IgD-negative memory B cell (primary cell): ENCODE data around the gene HLA-A. TPM values are rescaled to one million over a fixed set of nuclear protein-coding genes. Genes with fewer than 3 reads are reported as not detected.
"Not testable (repeated sequence)": the region's sequence is repeated elsewhere in the genome, so short reads cannot be mapped to it uniquely, and the experiment has no call there.

Source experiments
- H3K27ac Mint-ChIP-seq, 3 donors: one replicate each; pipeline ENCODE4 v1.8.0; 2020 to 2022; ENCODE audit warnings: mild to moderate bottlenecking in 3 of 3, mixed read lengths in 3 of 3, moderate library complexity in 1 of 3
- H3K27me3 Mint-ChIP-seq: one replicate; pipeline ENCODE4 v1.8.0; 2021; ENCODE audit warnings: mixed read lengths
- H3K36me3 Mint-ChIP-seq: one replicate; pipeline ENCODE4 v1.8.0; 2020; ENCODE audit warnings: mild to moderate bottlenecking, mixed read lengths
- H3K4me1 Mint-ChIP-seq, 3 donors: one replicate each; pipeline ENCODE4 v1.8.0; 2020 to 2022; ENCODE audit warnings: mixed read lengths in 3 of 3, mild to moderate bottlenecking in 1 of 3
- H3K4me3 Mint-ChIP-seq, 4 donors: one replicate each; pipeline ENCODE4 v1.8.0; 2020 to 2022; ENCODE audit warnings: mild to moderate bottlenecking in 4 of 4, mixed read lengths in 4 of 4, moderate library complexity in 3 of 4
- H3K9me3 Mint-ChIP-seq, 3 donors: one replicate each; pipeline ENCODE4 v1.8.0; 2020 to 2021; ENCODE audit warnings: mixed read lengths in 3 of 3, mild to moderate bottlenecking in 1 of 3
- polyA plus RNA-seq: library from polyadenylated mRNA; unstranded; fragments of 300-500 nt; fragmentation: Illumina TruSeq; gene quantifications from one replicate; pipeline ENCODE4 v1.2.3, GENCODE V29; 2021

HLA-A gene
- polyA plus RNA-seq, 1 donor from 2014 or later = 2,521 TPM

DNA sequence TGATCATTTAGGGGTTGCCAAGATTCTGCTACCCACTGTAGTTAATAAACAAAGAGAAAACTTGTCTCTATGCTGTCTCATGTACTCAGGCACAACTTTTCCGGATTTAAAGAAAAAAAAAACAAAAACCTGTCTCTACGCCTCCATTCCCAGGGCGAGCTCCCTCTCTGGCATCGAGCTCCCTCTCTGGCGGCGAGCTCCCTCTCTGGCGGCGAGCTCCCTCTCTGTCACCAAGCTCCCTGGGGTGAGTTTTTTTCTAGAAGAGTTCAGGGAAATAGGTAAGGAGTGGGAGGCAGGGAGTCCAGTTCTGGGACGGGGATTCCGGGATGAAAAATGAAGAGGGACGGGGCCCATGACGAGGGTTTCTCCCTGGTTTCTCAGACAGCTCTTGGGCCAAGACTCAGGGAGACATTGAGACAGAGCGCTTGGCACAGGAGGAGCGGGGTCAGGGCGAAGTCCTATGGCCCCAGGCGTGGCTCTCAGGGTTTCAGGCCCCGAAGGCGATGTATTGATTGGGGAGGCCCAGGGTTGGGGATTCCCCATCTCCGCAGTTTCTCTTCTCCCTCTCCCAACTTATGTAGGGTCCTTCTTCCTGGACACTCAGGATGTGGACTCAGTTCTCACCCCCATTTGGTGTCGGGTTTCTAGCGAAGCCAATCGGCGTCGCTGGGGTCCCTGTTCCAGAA, 16.5 kb upstream of the HLA-A start:
- Mint-ChIP-seq H3K36me3 (no peaks in the 10 kb centered on the region), H3K4me3 (peak overlapping the region; percentile 85 to 97 (median 90))

DNA sequence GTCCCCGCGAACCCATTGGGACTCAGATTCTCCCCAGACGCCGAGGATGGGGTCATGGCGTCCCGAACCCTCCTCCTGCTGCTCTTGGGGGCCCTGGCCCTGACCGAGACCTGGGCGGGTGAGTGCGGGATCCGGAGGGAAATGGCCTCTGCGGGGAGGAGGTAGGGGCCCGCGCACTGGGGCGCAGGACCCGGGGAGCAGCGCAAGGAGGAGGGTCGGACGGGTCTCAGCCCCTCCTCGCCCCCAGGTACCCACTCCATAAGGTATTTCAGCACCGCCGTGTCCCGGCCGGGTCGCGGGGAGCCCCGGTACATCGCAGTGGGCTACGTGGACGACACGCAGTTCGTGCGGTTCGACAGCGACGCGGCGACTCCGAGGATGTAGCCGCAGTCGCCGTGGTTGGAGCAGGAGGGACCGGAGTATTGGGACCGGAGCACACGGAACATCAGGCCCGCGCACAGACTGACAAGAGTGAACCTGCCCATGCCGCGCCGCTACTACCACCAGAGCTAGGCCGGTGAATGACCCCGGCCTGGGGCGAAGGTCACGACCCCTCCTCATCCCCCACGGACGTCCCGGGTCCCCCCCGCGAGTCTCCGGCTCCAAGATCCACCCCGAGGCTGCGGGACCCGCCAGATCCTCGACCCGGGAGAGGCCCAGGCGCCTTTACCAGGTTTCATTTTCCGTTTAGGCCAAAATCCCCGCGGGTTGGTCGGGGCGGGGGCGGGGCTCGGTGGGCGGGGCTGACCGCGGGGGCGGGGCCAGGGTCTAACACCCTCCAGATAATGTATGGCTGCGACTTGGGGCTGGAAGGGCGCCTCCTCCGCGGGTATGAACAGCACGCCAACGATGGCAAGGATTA, 15.7 kb upstream of the HLA-A start:
- no peaks in the 10 kb centered on the region for H3K36me3 Mint-ChIP-seq
- peak overlapping the region; percentile 95 to 97 (median 96) for H3K27ac Mint-ChIP-seq
- peak overlapping the region; percentile 85 to 97 (median 90) for H3K4me3 Mint-ChIP-seq
- no peaks in the 10 kb centered on the region for H3K27me3 Mint-ChIP-seq
- H3K9me3 Mint-ChIP-seq = no peaks in the 10 kb centered on the region
- peaks cover 3 to 7% (median 5%) of the 10 kb centered on the region in 3 donors for H3K4me1 Mint-ChIP-seq

More for the DNA sequence above, 16.5 kb upstream of the HLA-A start:
- Mint-ChIP-seq H3K27ac (peak overlapping the region; percentile 95 to 97 (median 96)), H3K4me1 (peaks cover 3 to 7% (median 5%) of the 10 kb centered on the region in 3 donors), H3K27me3 (no peaks in the 10 kb centered on the region), H3K9me3 (no peaks in the 10 kb centered on the region)

DNA sequence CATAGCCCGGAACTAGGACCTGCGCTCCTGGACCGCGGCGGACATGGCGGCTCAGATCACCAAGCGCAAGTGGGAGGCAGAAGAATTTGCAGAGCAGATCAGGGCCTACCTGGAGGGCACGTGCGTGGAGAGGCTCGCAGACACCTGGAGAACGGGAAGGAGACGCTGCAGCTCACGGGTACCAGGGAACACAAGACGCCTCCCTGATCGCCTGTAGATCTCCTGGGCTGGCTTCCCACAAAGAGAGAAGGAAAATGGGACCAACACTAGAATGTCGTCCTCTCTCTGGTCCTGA, 15.1 kb upstream of the HLA-A start:
- Mint-ChIP-seq H3K36me3 (no peaks in the 10 kb centered on the region), H3K9me3 (no peaks in the 10 kb centered on the region), H3K4me3 (peak overlapping the region; percentile 85 to 97 (median 90)), H3K27me3 (no peaks in the 10 kb centered on the region), H3K4me1 (peaks cover 3 to 7% (median 5%) of the 10 kb centered on the region in 3 donors), H3K27ac (peak overlapping the region; percentile 93 to 96 (median 95))

DNA sequence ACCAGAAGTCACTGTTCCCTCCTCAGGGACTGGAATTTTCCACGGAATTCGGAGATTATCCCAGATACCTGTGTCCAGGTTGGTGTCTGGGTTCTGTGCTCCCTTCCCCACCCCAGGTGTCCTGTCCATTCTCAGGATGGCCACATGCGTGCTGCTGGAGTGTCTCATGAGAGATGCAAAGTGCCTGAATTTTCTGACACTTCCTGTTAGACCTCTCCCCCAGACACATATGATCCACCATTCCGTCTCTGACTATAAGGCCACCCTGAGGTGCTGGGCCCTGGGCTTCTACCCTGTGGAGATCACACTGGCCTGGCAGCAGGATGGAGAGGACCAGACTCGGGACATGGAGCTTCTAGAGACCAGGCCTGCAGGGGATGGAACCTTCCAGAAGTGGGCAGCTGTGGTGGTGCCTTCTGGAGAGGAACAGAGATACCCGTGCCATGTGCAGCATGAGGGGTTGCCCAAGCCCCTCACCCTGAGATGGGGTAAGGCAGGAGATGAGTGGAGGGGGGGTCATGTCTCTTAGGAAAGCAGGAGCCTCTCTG, 14.4 kb upstream of the HLA-A start:
- peaks cover 3 to 7% (median 5%) of the 10 kb centered on the region in 3 donors for H3K4me1 Mint-ChIP-seq
- no peaks in the 10 kb centered on the region for H3K27me3 Mint-ChIP-seq
- H3K4me3 Mint-ChIP-seq = peak overlapping the region in 2 of 4 donors; percentile 54 to 85
- no peak overlapping the region for H3K27ac Mint-ChIP-seq
- no peaks in the 10 kb centered on the region for H3K36me3 Mint-ChIP-seq
- no peaks in the 10 kb centered on the region for H3K9me3 Mint-ChIP-seq

DNA sequence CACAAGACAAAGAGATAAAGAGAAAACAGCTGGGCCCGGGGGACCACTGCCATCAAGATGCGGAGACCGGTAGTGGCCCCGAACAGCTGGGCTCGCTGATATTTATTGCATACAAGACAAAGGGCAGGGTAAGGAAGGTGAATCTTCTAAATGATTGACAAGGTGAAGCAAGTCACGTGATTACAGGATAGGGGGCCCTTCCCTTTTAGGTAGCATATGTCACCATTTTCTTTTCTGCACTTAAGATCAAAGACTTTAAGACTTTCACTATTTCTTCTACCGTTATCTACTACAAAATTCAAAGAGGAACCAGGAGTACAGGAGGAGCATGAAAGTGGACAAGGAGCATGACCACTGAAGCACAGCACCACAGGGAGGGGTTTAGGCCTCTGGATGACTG, 12.3 kb upstream of the HLA-A start:
- not testable (repeated sequence) for H3K9me3 Mint-ChIP-seq, H3K36me3 Mint-ChIP-seq, H3K4me1 Mint-ChIP-seq, H3K27ac Mint-ChIP-seq, H3K27me3 Mint-ChIP-seq, H3K4me3 Mint-ChIP-seq

DNA sequence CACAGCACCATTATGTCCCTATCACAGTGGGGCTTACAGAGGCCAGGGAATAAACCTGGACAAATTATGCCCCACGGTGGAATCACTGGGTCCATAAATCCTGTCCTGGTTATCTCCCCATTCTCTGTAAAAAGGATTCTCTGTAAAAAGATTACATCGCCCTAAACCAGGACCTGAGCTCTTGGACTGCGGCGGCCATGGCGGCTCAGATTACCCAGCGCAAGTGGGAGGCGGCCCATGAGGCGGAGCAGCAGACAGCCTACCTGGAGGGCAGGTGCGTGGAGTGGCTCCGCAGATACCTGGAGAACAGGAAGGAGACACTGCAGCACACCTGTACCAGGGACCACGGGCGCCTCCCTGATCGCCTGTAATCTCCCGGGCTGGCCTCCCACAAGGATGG, 8.4 kb upstream of the HLA-A start:
- H3K27ac Mint-ChIP-seq = no peak overlapping the region
- H3K9me3 Mint-ChIP-seq = no peaks in the 10 kb centered on the region
- H3K4me1 Mint-ChIP-seq = peaks cover 0 to 5% (median 1%) of the 10 kb centered on the region in 3 donors
- H3K27me3 Mint-ChIP-seq = no peaks in the 10 kb centered on the region
- peaks cover 3% of the 10 kb centered on the region for H3K36me3 Mint-ChIP-seq
- no peak overlapping the region for H3K4me3 Mint-ChIP-seq

DNA sequence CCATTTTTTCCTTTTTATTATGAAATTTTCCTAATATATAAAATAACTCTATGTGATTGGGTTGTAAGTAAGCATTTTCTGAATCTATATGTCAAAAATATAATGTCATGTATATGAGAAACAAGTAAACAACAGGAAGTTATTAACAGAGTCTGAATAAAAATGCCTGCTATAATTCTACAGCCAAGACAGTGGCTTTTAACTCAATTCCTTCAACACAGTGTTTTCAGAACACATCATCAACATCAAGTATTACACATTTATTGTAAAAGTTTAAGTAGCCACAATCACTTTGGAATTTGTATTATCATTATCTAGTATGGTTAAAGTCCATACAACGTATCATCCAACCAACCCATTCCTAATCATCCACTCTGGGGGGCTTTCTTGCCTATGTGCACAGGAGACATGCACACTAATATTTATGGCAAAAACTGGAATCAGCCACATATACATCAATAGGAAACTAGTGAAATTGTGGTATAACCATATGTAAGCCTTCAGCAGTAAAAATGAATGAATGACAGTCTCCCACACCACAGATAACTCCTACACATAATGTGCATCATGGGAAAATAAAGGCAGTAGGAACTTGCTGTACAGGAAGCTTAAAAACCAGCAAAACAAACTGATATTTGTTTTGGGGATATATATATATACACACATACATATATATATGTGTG, 6.9 kb upstream of the HLA-A start:
- no peak overlapping the region for H3K4me3 Mint-ChIP-seq
- peaks cover 0 to 8% (median 4%) of the 10 kb centered on the region in 3 donors for H3K4me1 Mint-ChIP-seq
- H3K27ac Mint-ChIP-seq = no peak overlapping the region
- no peaks in the 10 kb centered on the region for H3K27me3 Mint-ChIP-seq
- peaks cover 3% of the 10 kb centered on the region for H3K36me3 Mint-ChIP-seq
- H3K9me3 Mint-ChIP-seq = no peaks in the 10 kb centered on the region

DNA sequence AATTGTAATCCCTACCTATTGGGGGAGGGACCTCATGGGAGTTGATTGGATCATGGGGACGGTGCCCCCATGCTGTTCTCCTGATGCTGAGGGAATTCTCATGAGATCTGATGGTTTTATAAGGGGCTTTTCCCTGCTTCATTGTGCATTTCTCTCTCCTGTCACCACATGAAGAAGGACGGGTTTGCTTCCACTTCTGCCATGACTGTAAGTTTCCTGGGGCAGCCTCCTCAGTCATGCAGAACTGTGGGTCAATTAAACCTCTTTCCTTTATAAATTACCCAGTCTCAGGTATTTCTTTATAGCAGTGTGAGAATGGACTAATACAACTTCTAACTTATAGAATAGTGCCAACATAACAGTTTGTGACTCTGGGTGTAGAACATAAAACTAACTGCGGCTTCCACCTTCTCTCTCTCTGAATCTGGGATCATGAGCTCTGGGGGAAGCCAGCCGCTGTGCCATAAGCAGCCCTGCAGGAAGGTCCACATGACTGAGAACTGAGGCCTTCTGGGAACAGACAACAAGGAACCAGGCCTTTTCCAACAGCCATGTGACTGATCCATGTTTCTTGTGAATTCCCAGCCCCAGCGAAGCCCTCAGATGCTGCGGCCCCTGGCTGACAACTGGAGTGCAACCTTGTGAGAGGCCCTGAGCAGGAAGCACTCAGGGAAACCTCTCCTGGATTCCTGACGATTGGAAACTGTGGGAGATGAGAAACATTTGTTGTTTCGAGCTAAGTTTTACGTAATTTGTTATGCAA, 3.4 kb upstream of the HLA-A start:
- H3K36me3 Mint-ChIP-seq = peaks cover 10% of the 10 kb centered on the region
- peak overlapping the region in 1 of 3 donors; percentile 100 for H3K27ac Mint-ChIP-seq
- peaks cover 8 to 17% (median 12%) of the 10 kb centered on the region in 3 donors for H3K4me1 Mint-ChIP-seq
- H3K27me3 Mint-ChIP-seq = no peaks in the 10 kb centered on the region
- H3K4me3 Mint-ChIP-seq = peak overlapping the region in 1 of 4 donors; percentile 82
- H3K9me3 Mint-ChIP-seq = peaks cover 0 to 2% (median 0%) of the 10 kb centered on the region in 3 donors

DNA sequence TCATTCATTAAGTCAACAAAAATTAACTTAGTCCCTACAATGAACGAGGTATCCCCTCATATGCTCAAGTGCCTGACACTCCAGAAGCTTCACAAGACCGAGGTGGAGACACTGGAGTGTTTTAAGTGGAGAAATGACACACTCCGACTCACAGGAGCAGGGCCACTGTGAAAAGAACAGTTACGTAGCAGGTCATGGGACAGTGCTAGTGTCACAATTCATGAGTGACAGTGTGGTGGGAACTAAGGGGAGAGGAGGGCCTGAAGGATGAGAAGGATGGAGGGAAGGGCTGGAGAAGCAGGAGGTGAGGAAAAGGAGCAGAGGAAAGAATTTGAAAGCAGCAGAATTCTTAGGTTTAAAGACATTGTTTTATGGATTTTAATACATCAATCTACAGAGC, 1.3 kb upstream of the HLA-A start:
- peak overlapping the region; percentile 93 to 98 (median 96) for H3K4me3 Mint-ChIP-seq
- H3K27ac Mint-ChIP-seq = peak overlapping the region; percentile 100
- H3K36me3 Mint-ChIP-seq = peaks cover 11% of the 10 kb centered on the region
- peaks cover 18 to 28% (median 22%) of the 10 kb centered on the region in 3 donors for H3K4me1 Mint-ChIP-seq
- no peaks in the 10 kb centered on the region for H3K27me3 Mint-ChIP-seq
- H3K9me3 Mint-ChIP-seq = peaks cover 0 to 2% (median 0%) of the 10 kb centered on the region in 3 donors

DNA sequence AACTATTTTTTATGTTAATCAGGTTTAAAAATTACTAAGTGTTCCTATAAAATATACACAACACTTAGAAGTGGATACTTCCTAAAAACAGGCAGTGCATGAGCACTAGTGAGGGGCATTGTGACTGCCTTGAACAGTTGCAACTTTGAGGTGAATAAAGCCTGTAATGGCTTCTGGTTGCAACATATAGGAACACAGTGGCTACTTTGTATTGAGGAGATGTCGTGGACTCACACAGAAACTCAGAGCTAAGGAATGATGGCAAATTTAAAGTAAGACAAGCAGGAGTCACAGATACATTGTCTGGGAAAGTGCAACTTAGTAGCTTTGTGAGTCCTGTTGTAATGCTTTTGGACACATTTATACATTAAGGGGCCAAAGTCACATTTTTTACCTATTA, 861 bp upstream of the HLA-A start:
- Mint-ChIP-seq H3K27ac (peak overlapping the region; percentile 100), H3K9me3 (peaks cover 0 to 2% (median 0%) of the 10 kb centered on the region in 3 donors), H3K27me3 (no peaks in the 10 kb centered on the region), H3K4me3 (peak overlapping the region; percentile 93 to 98 (median 96)), H3K4me1 (peaks cover 23 to 33% (median 27%) of the 10 kb centered on the region in 3 donors), H3K36me3 (peaks cover 14% of the 10 kb centered on the region)

DNA sequence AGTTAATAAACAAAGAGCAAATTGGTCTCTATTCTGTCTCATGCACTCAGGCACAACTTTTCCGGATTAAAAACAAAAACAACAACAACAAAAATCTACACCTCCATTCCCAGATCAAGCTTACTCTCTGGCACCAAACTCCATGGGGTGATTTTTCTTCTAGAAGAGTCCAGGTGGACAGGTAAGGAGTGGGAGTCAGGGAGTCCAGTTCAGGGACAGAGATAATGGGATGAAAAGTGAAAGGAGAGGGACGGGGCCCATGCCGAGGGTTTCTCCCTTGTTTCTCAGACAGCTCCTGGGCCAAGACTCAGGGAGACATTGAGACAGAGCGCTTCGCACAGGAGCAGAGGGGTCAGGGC, 437 bp upstream of the HLA-A start:
- H3K4me1 Mint-ChIP-seq = peaks cover 27 to 37% (median 31%) of the 10 kb centered on the region in 3 donors
- H3K36me3 Mint-ChIP-seq = peaks cover 17% of the 10 kb centered on the region
- H3K4me3 Mint-ChIP-seq = peak overlapping the region; percentile 93 to 98 (median 96)
- peak overlapping the region; percentile 100 for H3K27ac Mint-ChIP-seq
- H3K9me3 Mint-ChIP-seq = peaks cover 0 to 2% (median 0%) of the 10 kb centered on the region in 3 donors
- H3K27me3 Mint-ChIP-seq = no peaks in the 10 kb centered on the region

DNA sequence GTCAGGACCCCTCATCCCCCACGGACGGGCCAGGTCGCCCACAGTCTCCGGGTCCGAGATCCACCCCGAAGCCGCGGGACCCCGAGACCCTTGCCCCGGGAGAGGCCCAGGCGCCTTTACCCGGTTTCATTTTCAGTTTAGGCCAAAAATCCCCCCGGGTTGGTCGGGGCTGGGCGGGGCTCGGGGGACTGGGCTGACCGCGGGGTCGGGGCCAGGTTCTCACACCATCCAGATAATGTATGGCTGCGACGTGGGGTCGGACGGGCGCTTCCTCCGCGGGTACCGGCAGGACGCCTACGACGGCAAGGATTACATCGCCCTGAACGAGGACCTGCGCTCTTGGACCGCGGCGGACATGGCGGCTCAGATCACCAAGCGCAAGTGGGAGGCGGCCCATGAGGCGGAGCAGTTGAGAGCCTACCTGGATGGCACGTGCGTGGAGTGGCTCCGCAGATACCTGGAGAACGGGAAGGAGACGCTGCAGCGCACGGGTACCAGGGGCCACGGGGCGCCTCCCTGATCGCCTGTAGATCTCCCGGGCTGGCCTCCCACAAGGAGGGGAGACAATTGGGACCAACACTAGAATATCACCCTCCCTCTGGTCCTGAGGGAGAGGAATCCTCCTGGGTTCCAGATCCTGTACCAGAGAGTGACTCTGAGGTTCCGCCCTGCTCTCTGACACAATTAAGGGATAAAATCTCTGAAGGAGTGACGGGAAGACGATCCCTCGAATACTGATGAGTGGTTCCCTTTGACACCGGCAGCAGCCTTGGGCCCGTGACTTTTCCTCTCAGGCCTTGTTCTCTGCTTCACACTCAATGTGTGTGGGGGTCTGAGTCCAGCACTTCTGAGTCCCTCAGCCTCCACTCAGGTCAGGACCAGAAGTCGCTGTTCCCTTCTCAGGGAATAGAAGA, 978 bp downstream of the HLA-A start:
- Mint-ChIP-seq H3K27me3 (no peaks in the 10 kb centered on the region), H3K4me1 (peaks cover 28 to 48% (median 39%) of the 10 kb centered on the region in 3 donors), H3K9me3 (peaks cover 0 to 2% (median 0%) of the 10 kb centered on the region in 3 donors), H3K27ac (peak overlapping the region; percentile 100), H3K36me3 (peaks cover 16% of the 10 kb centered on the region), H3K4me3 (peak overlapping the region; percentile 93 to 98 (median 96))

DNA sequence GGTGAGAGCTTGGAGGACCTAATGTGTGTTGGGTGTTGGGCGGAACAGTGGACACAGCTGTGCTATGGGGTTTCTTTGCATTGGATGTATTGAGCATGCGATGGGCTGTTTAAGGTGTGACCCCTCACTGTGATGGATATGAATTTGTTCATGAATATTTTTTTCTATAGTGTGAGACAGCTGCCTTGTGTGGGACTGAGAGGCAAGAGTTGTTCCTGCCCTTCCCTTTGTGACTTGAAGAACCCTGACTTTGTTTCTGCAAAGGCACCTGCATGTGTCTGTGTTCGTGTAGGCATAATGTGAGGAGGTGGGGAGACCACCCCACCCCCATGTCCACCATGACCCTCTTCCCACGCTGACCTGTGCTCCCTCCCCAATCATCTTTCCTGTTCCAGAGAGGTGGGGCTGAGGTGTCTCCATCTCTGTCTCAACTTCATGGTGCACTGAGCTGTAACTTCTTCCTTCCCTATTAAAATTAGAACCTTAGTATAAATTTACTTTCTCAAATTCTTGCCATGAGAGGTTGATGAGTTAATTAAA, 3.0 kb downstream of the HLA-A start:
- no peaks in the 10 kb centered on the region for H3K27me3 Mint-ChIP-seq
- peaks cover 17% of the 10 kb centered on the region for H3K36me3 Mint-ChIP-seq
- H3K4me1 Mint-ChIP-seq = peaks cover 38 to 50% (median 40%) of the 10 kb centered on the region in 3 donors
- peak overlapping the region; percentile 93 to 100 (median 100) for H3K27ac Mint-ChIP-seq
- H3K9me3 Mint-ChIP-seq = peaks cover 0 to 2% (median 0%) of the 10 kb centered on the region in 3 donors
- peak overlapping the region; percentile 93 to 98 (median 96) for H3K4me3 Mint-ChIP-seq
